ENCODE data around the gene ADGRG1.

Gene ADGRG1

DNA sequence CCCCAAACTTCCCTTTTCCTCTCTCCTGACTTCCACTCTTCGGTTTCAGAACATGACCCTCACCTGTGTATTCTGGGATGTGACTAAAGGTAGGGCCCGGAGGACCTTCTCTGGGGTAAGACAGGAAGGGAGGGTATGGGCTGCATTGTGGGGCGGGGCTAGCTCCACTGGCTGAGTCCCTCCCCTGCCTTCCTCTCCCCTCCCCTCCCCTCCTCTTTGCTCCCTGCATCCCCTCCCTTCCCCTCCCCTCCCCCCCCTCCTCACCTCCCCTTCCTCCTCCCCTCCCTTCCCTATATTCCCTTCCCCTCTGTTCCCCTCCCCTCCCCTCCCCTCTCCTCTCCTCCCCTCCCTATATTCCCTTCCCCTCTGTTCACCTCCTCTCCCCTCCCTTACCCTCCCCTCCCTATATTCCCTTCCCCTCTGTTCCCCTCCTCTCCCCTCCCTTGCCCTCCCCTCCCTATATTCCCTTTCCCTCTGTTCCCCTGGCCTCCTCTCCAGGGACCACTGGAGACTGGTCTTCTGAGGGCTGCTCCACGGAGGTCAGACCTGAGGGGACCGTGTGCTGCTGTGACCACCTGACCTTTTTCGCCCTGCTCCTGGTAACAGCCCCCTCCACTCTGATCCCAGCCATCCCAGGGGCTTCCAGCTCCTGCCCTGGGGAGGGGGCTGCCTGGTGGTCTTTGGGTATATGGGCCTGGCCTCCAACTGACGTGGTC, 51.5 kb downstream of the ADGRG1 start:
- TF ChIP-seq TAF1 (IDR thresholded peaks at IDR 0.05; ENCODE audit: borderline replicate concordance, insufficient read depth, low read length) (no peak), SIN3A (IDR thresholded peaks at IDR 0.05; ENCODE audit: borderline replicate concordance, insufficient read depth, low read length) (no peak), POLR2AphosphoS5 (IDR thresholded peaks at IDR 0.05; ENCODE audit: low read depth, low read length) (no peak), FOXP2 (optimal IDR thresholded peaks at IDR 0.05; ENCODE audit: borderline replicate concordance, extremely low read depth, extremely low read length, insufficient read depth) (no peak)
- TF ChIP-seq, protein P1, sequence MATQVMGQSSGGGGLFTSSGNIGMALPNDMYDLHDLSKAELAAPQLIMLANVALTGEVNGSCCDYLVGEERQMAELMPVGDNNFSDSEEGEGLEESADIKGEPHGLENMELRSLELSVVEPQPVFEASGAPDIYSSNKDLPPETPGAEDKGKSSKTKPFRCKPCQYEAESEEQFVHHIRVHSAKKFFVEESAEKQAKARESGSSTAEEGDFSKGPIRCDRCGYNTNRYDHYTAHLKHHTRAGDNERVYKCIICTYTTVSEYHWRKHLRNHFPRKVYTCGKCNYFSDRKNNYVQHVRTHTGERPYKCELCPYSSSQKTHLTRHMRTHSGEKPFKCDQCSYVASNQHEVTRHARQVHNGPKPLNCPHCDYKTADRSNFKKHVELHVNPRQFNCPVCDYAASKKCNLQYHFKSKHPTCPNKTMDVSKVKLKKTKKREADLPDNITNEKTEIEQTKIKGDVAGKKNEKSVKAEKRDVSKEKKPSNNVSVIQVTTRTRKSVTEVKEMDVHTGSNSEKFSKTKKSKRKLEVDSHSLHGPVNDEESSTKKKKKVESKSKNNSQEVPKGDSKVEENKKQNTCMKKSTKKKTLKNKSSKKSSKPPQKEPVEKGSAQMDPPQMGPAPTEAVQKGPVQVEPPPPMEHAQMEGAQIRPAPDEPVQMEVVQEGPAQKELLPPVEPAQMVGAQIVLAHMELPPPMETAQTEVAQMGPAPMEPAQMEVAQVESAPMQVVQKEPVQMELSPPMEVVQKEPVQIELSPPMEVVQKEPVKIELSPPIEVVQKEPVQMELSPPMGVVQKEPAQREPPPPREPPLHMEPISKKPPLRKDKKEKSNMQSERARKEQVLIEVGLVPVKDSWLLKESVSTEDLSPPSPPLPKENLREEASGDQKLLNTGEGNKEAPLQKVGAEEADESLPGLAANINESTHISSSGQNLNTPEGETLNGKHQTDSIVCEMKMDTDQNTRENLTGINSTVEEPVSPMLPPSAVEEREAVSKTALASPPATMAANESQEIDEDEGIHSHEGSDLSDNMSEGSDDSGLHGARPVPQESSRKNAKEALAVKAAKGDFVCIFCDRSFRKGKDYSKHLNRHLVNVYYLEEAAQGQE (IDR thresholded peaks at IDR 0.05; ENCODE audit: insufficient read depth in 1 of 2, low read depth in 2 of 2, low read length in 2 of 2) = no peak

DNA sequence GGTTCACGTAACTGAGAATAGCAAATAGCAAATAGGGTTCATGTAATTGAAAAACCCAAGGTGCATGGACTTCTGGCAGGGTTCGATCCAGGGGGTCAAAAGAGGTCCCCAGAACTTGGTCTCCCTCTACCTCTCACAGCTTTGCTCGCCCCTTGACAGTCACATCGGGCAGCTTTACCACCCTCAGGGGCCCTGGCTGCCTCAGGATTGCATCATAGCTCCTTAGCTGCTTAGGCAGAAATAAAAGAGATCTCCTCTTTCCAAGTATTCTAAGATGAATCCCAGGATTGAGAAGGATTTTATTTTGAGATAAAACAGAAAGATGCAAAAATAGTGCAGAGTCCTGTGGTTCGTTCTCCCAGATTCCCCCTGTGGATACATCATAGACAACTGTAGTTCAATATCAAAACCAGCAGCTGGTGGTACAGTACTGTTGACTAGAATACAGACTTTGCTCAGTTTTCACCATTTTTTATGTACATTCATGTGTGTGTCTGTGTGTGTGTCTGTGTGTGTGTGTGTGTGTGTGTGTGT, 52.5 kb downstream of the ADGRG1 start:
- TF ChIP-seq POLR2AphosphoS5 (IDR thresholded peaks at IDR 0.05; ENCODE audit: low read depth, low read length) (no peak), SIN3A (IDR thresholded peaks at IDR 0.05; ENCODE audit: borderline replicate concordance, insufficient read depth, low read length) (no peak), FOXP2 (optimal IDR thresholded peaks at IDR 0.05; ENCODE audit: borderline replicate concordance, extremely low read depth, extremely low read length, insufficient read depth) (no peak), TAF1 (IDR thresholded peaks at IDR 0.05; ENCODE audit: borderline replicate concordance, insufficient read depth, low read length) (no peak)
- TF ChIP-seq, protein P1 (IDR thresholded peaks at IDR 0.05; ENCODE audit: insufficient read depth in 1 of 2, low read depth in 2 of 2, low read length in 2 of 2) = no peak

DNA sequence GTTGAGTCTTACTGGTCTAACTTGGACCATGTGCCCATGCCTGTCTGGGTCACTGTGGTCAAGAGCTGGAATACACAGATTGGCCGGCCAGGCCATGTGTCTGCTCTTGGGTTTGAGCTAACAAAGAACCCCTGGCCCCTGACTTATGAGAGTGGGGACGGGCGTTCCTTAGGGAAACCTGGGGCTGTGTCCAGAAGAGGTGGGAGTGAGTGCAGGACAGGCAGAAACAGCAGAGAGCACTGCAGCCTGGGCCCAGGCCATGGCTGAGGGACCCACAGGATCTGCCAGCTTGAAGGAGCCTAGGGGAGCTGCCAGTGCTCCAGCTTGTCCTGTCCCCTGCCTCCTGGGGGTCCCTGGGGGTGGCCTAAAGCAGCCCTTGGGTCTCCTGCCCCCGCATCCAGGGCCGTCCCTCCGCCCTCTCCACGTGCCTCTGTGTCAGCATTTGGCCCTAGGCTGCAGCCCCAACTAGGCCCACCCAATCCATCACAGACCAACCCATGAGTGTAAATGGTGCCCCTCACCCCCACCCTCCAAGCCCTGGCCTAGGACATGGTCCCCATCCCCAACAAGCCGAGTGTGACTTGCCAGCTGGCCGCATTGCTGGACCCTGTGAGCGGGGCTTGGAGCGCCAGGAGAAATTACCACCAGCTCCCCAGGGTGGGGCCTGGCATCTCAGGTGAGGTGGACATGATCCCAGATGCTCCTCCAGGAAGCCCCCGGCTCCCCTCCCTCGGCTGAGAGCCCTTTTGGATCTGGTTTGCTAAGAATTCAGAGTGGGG, 53.7 kb downstream of the ADGRG1 start:
- TF ChIP-seq TAF1 (IDR thresholded peaks at IDR 0.05; ENCODE audit: borderline replicate concordance, insufficient read depth, low read length) (no peak), SIN3A (IDR thresholded peaks at IDR 0.05; ENCODE audit: borderline replicate concordance, insufficient read depth, low read length) (no peak), FOXP2 (optimal IDR thresholded peaks at IDR 0.05; ENCODE audit: borderline replicate concordance, extremely low read depth, extremely low read length, insufficient read depth) (no peak), POLR2AphosphoS5 (IDR thresholded peaks at IDR 0.05; ENCODE audit: low read depth, low read length) (no peak)
- TF ChIP-seq, protein P1 (IDR thresholded peaks at IDR 0.05; ENCODE audit: insufficient read depth in 1 of 2, low read depth in 2 of 2, low read length in 2 of 2) = no peak

DNA sequence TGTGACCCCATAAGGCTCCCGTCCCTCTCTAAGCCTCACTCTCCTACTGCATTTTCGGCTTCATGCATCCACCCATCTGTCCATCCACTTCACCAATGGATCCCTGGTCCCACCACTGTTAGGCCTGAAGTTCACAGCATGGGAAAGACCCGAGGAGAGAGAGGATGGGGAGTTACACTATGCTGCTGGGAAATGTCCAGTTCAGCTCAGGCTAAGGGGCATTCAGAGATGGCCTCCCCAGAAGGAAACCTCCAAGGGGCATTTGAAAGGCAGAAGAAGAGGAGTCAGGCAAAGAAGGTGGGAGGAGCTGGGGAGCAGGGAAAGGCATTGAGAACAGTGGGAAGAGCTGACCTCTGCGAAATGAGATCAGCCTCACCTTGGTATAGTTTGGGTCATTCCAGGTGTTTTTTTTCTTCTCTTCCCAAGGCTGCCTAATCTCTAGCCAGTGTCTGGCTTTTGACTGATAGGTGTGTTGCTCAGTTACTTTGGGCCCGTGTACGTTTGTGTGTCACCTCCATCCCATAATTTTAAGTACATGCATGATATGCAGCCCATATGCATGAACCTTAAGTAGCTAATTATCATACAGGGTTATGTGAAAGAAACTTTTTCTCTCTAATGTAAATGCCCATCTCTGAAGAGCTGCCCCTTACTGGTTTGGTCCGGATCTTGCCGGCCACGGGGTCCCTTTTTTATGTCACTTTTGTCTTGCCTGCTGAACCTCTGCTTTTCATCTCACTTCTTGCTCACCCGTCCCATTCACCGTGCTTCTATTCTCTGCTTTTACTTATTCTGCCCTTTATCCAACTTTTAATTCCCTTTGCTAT, 54.6 kb downstream of the ADGRG1 start:
- TF ChIP-seq POLR2AphosphoS5 (IDR thresholded peaks at IDR 0.05; ENCODE audit: low read depth, low read length) = no peak
- TF ChIP-seq, protein P1 (IDR thresholded peaks at IDR 0.05; ENCODE audit: insufficient read depth in 1 of 2, low read depth in 2 of 2, low read length in 2 of 2) = no peak
- no peak for TF ChIP-seq SIN3A (IDR thresholded peaks at IDR 0.05; ENCODE audit: borderline replicate concordance, insufficient read depth, low read length)
- TF ChIP-seq TAF1 (IDR thresholded peaks at IDR 0.05; ENCODE audit: borderline replicate concordance, insufficient read depth, low read length) = no peak
- no peak for TF ChIP-seq FOXP2 (optimal IDR thresholded peaks at IDR 0.05; ENCODE audit: borderline replicate concordance, extremely low read depth, extremely low read length, insufficient read depth)

Data from PFSK-1 (cell line).